Measurements from ENCODE around the gene LIPF.
A peak's percentile ranks its signal among the peaks of the same experiment; 100 is the strongest.

LIPF gene, protein sequence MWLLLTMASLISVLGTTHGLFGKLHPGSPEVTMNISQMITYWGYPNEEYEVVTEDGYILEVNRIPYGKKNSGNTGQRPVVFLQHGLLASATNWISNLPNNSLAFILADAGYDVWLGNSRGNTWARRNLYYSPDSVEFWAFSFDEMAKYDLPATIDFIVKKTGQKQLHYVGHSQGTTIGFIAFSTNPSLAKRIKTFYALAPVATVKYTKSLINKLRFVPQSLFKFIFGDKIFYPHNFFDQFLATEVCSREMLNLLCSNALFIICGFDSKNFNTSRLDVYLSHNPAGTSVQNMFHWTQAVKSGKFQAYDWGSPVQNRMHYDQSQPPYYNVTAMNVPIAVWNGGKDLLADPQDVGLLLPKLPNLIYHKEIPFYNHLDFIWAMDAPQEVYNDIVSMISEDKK

DNA sequence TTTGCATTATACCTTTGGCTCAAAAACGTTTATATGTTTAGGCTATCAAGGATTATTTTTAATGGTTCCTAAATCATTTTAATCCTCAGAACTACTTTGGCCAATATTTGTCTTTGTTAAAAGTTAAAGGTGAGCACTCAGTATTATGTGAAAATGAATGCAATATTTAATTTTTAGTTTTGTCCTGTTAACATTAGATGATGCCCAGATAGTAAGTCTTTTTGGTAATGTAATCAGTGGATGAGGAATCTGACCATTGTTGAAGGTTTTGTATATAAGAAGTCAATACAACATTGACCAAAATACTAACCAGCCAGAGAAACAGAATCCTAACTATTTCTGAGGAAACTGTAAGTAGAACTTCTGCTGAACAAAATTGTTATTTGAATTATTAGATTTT lies at the start of gene LIPF:
Gene LIPF (plus strand): TSS at position 301 of the 400 bp plus-strand sequence. CDS start 2,856 bp downstream, outside the sequence.
- TF ChIP-seq GATA1 (IDR thresholded peaks at IDR 0.05; ENCODE audit: low read depth, low read length) (no peak), POLR2A (IDR thresholded peaks at IDR 0.05; ENCODE audit: low read length) (no peak)
- DNase-seq = no peak

DNA sequence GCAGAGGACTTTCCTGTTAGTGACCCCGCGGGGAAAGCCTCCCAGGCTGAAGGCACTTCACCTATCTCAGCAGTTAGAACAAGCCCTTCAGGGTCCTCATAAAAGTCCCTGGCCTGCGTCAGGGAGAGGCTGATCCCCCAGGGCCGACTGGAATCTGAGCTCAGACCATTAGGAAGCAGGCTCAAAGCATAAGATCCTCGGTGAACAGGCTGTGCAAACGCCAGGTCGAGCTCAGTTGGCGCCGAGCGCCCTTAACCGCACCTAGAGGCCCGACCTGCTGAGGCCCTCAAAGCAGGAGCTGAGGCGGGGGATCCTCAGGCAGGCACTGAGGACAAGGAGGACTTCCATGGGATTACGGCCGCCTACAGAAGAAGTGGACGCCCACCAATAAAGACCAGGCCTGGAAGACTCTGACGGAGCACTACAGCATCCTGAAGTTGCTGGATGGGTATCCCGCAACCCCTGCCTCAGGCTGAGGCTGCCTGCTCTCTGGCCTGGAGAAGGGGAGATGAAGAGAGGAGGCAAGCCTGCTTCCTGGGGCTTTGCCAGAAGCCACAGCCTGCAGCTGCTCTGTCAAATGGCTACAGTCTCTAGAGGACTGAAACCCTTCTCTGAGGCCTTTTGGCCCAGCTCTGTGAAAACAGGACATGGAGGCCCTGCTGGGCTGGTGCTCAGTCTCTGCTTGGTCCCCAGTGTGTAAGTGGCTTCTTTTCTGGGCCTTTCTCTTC lies 47.8 kb upstream of the LIPF start:
- no peak for TF ChIP-seq POLR2A (IDR thresholded peaks at IDR 0.05; ENCODE audit: low read length)
- no peak for TF ChIP-seq GATA1 (IDR thresholded peaks at IDR 0.05; ENCODE audit: low read depth, low read length)
- no peak for DNase-seq

DNA sequence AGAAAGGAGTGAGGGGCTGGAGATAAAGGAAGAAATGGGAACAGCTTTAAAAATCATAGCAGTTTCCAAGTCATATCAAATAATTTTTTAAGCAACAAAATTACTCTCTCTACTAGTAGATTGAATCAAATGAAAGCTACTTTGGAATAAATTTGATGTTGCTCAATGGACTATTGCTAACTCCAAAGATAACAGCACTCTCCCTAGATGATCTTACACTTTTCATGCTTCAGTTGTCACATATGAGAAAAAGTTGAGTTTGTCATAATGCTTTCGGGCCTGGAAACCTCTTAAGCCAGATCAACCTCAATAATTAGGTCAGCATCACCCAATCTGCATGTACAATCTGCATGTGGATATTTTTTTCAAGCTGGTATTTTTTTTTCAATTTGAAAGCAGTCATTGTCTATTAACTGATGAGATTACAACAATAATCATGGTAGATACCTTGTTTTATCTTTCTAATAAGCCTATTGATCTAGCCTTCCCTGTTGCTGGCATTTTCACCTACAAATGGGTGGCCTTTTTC lies 46.4 kb upstream of the LIPF start:
- DNase-seq = no peak
- no peak for TF ChIP-seq GATA1 (IDR thresholded peaks at IDR 0.05; ENCODE audit: low read depth, low read length)
- no peak for TF ChIP-seq POLR2A (IDR thresholded peaks at IDR 0.05; ENCODE audit: low read length)

GRCh38 chr10:88618496-88618895 lies 45.7 kb upstream of the LIPF start:
- TF ChIP-seq POLR2A (IDR thresholded peaks at IDR 0.05; ENCODE audit: low read length) = no peak
- DNase-seq = no peak

DNA sequence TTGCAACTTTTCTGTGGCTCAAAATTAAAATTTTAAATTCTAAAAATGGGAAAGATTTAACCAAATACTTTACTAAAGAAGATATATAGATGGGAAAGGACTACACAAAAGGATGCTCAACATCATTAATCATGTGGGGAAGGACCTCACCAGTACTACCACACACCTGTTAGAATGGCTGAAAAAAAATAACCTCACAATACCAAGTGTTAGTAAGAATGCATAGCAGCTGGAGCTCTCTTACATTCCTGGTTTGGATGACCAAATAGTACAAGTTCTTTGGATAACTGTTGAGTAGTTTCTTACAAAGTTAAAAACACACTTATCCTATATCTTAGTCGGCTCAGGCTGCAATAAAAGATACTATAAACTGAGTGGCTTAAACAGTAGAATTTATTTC lies 43.8 kb upstream of the LIPF start:
- DNase-seq = no peak
- no peak for TF ChIP-seq GATA1 (IDR thresholded peaks at IDR 0.05; ENCODE audit: low read depth, low read length)
- no peak for TF ChIP-seq POLR2A (IDR thresholded peaks at IDR 0.05; ENCODE audit: low read length)

- DNase-seq = no peak
- no peak for TF ChIP-seq GATA1 (IDR thresholded peaks at IDR 0.05; ENCODE audit: low read depth, low read length)
- no peak for TF ChIP-seq POLR2A (IDR thresholded peaks at IDR 0.05; ENCODE audit: low read length)
Observed at GRCh38 chr10:88623835-88624234, 40.4 kb upstream of the LIPF start.

DNA sequence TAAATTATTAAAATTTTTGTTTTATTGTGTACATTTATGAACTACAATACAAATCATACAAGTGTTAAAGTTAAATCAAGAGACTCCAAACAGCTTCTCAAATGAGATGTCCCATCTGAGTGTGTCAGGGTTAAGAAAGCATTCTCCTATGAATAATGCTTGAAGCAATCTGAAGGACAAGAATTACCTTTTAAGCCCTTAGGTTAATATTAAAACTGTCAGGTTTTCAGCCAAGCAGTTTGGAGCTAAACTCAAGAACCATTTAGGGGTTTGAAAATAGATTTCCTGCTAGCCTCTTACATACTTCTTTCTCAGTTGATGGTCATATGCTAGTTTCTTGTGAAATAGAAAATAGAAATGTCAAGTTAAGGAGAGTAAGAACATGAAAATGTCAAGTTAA lies 39.4 kb upstream of the LIPF start:
- TF ChIP-seq GATA1 (IDR thresholded peaks at IDR 0.05; ENCODE audit: low read depth, low read length) = no peak
- DNase-seq = no peak

DNA sequence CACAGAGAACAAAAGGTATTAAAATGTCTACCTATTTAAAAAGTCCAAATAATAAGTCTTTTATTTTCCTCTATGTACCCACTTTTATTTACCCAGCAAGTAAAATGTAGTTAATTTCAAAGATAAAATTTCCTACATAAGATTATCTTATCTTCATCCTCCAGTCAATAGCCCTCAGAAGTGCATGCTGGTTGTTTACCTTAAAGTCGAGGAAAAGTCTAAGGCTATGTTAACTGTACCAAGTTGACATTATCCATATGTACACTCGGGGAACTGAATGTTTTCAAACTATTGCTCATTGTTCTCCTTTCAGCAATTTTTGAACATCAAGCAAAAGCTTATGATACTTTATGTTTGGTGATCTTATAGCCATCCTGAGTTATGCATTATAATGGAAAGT lies 24.1 kb upstream of the LIPF start:
- DNase-seq = no peak
- TF ChIP-seq GATA1 (IDR thresholded peaks at IDR 0.05; ENCODE audit: low read depth, low read length) (no peak), POLR2A (IDR thresholded peaks at IDR 0.05; ENCODE audit: low read length) (no peak)

- DNase-seq = no peak
- TF ChIP-seq GATA1 (IDR thresholded peaks at IDR 0.05; ENCODE audit: low read depth, low read length) (no peak), POLR2A (IDR thresholded peaks at IDR 0.05; ENCODE audit: low read length) (no peak)
Observed at GRCh38 chr10:88642209-88642608, 22.0 kb upstream of the LIPF start.

DNA sequence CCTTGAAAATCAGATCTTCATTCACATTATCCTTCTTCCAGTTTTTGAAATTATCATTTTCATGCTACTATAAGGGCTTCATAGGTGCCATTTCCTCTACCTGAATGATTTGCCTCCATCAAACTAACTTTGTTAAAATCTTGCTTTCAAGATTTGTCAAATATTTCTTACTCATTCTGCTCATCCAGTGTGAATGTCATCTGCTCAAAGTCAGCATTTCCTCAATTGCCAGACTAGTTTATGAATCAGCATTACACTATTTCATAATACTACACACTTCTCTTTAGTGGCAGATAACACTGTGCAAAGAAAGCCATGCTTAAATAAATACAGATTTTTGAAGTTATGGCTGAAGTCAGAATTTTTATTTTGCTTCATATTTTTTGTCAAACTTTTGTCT lies 21.3 kb upstream of the LIPF start:
- DNase-seq = no peak

GRCh38 chr10:88647061-88647615 lies 17.1 kb upstream of the LIPF start:
- DNase-seq = no peak

More for the DNA sequence above, 21.3 kb upstream of the LIPF start:
- TF ChIP-seq POLR2A (IDR thresholded peaks at IDR 0.05; ENCODE audit: low read length) = no peak
- no peak for TF ChIP-seq GATA1 (IDR thresholded peaks at IDR 0.05; ENCODE audit: low read depth, low read length)

DNA sequence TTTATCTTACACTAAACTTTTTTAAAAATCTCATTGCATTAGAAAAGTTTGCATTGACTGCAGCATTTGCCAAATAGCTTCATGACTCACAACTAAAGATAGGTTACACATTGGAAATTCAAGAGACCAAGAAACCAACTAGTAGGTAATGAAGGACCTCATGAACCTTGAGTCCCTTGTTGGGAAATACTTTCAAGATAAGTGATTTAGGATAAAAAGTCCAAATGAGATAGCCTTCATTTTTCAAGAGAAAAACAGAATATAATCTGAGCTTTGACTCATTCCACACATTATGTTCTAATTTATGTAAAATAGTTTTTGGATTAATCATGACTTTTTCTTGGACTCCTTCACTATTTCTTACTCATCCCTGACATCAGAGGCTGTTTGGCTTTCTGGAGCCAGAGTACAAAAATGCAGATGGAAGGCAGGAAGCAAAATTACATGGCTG lies 13.1 kb upstream of the LIPF start:
- TF ChIP-seq POLR2A (IDR thresholded peaks at IDR 0.05; ENCODE audit: low read length) (no peak), GATA1 (IDR thresholded peaks at IDR 0.05; ENCODE audit: low read depth, low read length) (no peak)
- DNase-seq = peak; percentile 6 to 15

More at GRCh38 chr10:88647061-88647615, 17.1 kb upstream of the LIPF start:
- TF ChIP-seq POLR2A (IDR thresholded peaks at IDR 0.05; ENCODE audit: low read length) (no peak), GATA1 (IDR thresholded peaks at IDR 0.05; ENCODE audit: low read depth, low read length) (no peak)

GRCh38 chr10:88652616-88653015 lies 11.6 kb upstream of the LIPF start:
- TF ChIP-seq POLR2A (IDR thresholded peaks at IDR 0.05; ENCODE audit: low read length) (no peak), GATA1 (IDR thresholded peaks at IDR 0.05; ENCODE audit: low read depth, low read length) (no peak)
- DNase-seq = no peak

DNA sequence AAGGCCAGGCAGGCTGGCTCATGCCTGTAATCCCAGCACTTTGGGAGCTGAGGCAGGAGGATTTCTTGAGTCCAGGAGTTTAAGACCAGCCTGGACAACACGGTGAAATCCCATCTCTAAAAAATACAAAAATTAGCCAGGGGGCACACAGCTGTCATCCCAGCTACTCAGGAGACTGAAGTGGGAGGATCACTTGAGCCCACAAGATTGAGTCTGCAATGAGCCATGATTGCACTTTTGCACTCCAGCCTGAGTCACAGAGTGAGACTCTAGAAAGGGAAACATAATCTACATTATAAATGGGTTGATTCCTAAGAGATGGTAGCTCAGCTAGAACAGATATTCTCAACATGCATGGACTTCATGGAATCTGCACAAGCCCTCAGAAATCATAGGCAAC lies 6.3 kb upstream of the LIPF start:
- no peak for DNase-seq
- no peak for TF ChIP-seq GATA1 (IDR thresholded peaks at IDR 0.05; ENCODE audit: low read depth, low read length)
- TF ChIP-seq POLR2A (IDR thresholded peaks at IDR 0.05; ENCODE audit: low read length) = no peak

Measured in erythroblast (primary cell).